Pulmonary artery endothelial cell (primary cell): ENCODE results near the gene SKP2. TPM values are rescaled to one million over a fixed set of nuclear protein-coding genes. Genes with fewer than 3 reads are reported as not detected.
"Not testable (repeated sequence)": the region's sequence is repeated elsewhere in the genome, so short reads cannot be mapped to it uniquely, and the experiment has no call there.

Experiments
- DNase-seq: peaks from one replicate; pipeline ENCODE4 v3.0.0-alpha.2; 2011; ENCODE audit warnings: low read depth, low spot score
- total RNA-seq: library from RNA; depleted of rRNA; stranded (reverse); fragments of >200 nt; gene quantifications from 2 replicates; pipeline ENCODE4 v1.2.3, GENCODE V29; 2014

SKP2 gene
- 23.9 and 51.7 TPM in 2 replicates for total RNA-seq

- peak; percentile 94 for DNase-seq
Measured at GRCh38 chr5:36151434-36152323, at the start of gene SKP2, which contains the start of gene LMBRD2. TSS of gene SKP2 (plus strand) at chr5:36152111. CDS start at chr5:36152263, 152 bp downstream. TSS of gene LMBRD2 (minus strand) at chr5:36151887. CDS start at chr5:36143349, 8,538 bp downstream.

GRCh38 chr5:36105819-36106218 is 46.1 kb upstream of the SKP2 start:
- no peak for DNase-seq

- no peak for DNase-seq
Measured at GRCh38 chr5:36108758-36109460, 43.0 kb upstream of the SKP2 start.

GRCh38 chr5:36111238-36111637 is 40.7 kb upstream of the SKP2 start:
- no peak for DNase-seq

- no peak for DNase-seq
Measured at GRCh38 chr5:36125868-36126267, 26.0 kb upstream of the SKP2 start.

- DNase-seq: no peak
Measured at GRCh38 chr5:36128795-36129194, 23.1 kb upstream of the SKP2 start.

- not testable (repeated sequence) for DNase-seq
Measured at GRCh38 chr5:36129666-36130065, 22.2 kb upstream of the SKP2 start.

- DNase-seq: not testable (repeated sequence)
Measured at GRCh38 chr5:36133009-36133408, 18.9 kb upstream of the SKP2 start.

GRCh38 chr5:36135988-36136387 is 15.9 kb upstream of the SKP2 start:
- DNase-seq: no peak

GRCh38 chr5:36136581-36136980 is 15.3 kb upstream of the SKP2 start:
- DNase-seq: no peak

GRCh38 chr5:36138900-36139683 is 12.8 kb upstream of the SKP2 start:
- no peak for DNase-seq

GRCh38 chr5:36145311-36145710 is 6.6 kb upstream of the SKP2 start:
- no peak for DNase-seq

- DNase-seq: no peak
Measured at GRCh38 chr5:36146390-36146789, 5.5 kb upstream of the SKP2 start.

- DNase-seq: no peak
Measured at GRCh38 chr5:36147681-36148080, 4.2 kb upstream of the SKP2 start.

GRCh38 chr5:36150676-36151433 is 1.1 kb upstream of the SKP2 start:
- DNase-seq: no peak

GRCh38 chr5:36152324-36153297 is 700 bp downstream of the SKP2 start:
- DNase-seq: no peak

- no peak for DNase-seq
Measured at GRCh38 chr5:36153298-36153677, 1.4 kb downstream of the SKP2 start.

- no peak for DNase-seq
Measured at GRCh38 chr5:36153726-36154125, 1.8 kb downstream of the SKP2 start.

GRCh38 chr5:36155291-36155690 is 3.4 kb downstream of the SKP2 start:
- no peak for DNase-seq

- DNase-seq: no peak
Measured at GRCh38 chr5:36156121-36156601, 4.2 kb downstream of the SKP2 start.
